Gastrocnemius medialis (tissue), 4 donors: Measurements from ENCODE around the gene MCOLN3.

Experiments
- CTCF ChIP-seq, 5 experiments: fragments of 450-650 bp in 3 of 5; fragments of 200-600 bp in 2 of 5; sonication (generic) in 2 of 5; IDR thresholded peaks in 4 of 5; conservative IDR thresholded peaks in 1 of 5; 1 replicate in 4 of 5; 2 replicates in 1 of 5; pipeline ENCODE4 v1.5.1; 2016 to 2019; ENCODE audit warnings: antibody characterized with exemption in 5 of 5, mild to moderate bottlenecking in 3 of 5, moderate library complexity in 3 of 5
- POLR2A ChIP-seq, 2 donors: fragments of 450-650 bp; IDR thresholded peaks; one replicate each; pipeline ENCODE4 v1.6.1; 2017; ENCODE audit warnings: antibody characterized with exemption in 2 of 2, mild to moderate bottlenecking in 2 of 2, moderate library complexity in 2 of 2

GRCh38 chr1:84968865-84969264, 79.4 kb downstream of the MCOLN3 start:
- TF ChIP-seq POLR2A (IDR thresholded peaks at IDR 0.05) (no peak), CTCF (IDR thresholded peaks at IDR 0.05 in 4 of 5, conservative IDR thresholded peaks at IDR 0.05 in 1 of 5) (no peak)
